NOMO-1 treated with dmso at 0.1 percent for 144 hours (cell line): Measurements from ENCODE around the gene MAN1A2.
"Not testable (repeated sequence)": the region's sequence is repeated elsewhere in the genome, so short reads cannot be mapped to it uniquely, and the experiment has no call there.

Source experiments
- DNase-seq: peaks from one replicate; lab custom pipeline; 2025; ENCODE audit not compliant: unreplicated experiment; lab: John Stamatoyannopoulos, UW

MAN1A2 gene

GRCh38 chr1:117396636-117397035 is 29.4 kb downstream of the MAN1A2 start:
- no peak for DNase-seq

- DNase-seq: no peak
Observed at GRCh38 chr1:117398957-117399356, 31.7 kb downstream of the MAN1A2 start.

- DNase-seq: no peak
Observed at GRCh38 chr1:117401761-117402160, 34.5 kb downstream of the MAN1A2 start.

GRCh38 chr1:117403597-117403996 is 36.3 kb downstream of the MAN1A2 start:
- no peak for DNase-seq

- no peak for DNase-seq
Observed at GRCh38 chr1:117405042-117405441, 37.8 kb downstream of the MAN1A2 start.

- DNase-seq: no peak
Observed at GRCh38 chr1:117412472-117412871, 45.2 kb downstream of the MAN1A2 start.

GRCh38 chr1:117413412-117413811 is 46.2 kb downstream of the MAN1A2 start:
- DNase-seq: no peak

- DNase-seq: no peak
Observed at GRCh38 chr1:117414943-117415342, 47.7 kb downstream of the MAN1A2 start.

GRCh38 chr1:117416004-117416403 is 48.8 kb downstream of the MAN1A2 start:
- DNase-seq: no peak

- no peak for DNase-seq
Observed at GRCh38 chr1:117416546-117417125, 49.4 kb downstream of the MAN1A2 start.

- DNase-seq: no peak
Observed at GRCh38 chr1:117425050-117425734, 57.9 kb downstream of the MAN1A2 start.

- no peak for DNase-seq
Observed at GRCh38 chr1:117427297-117427696, 60.0 kb downstream of the MAN1A2 start.

- DNase-seq: no peak
Observed at GRCh38 chr1:117433943-117434342, 66.7 kb downstream of the MAN1A2 start.

GRCh38 chr1:117436513-117436912 is 69.3 kb downstream of the MAN1A2 start:
- DNase-seq: no peak

- no peak for DNase-seq
Observed at GRCh38 chr1:117447661-117448060, 80.4 kb downstream of the MAN1A2 start.

- no peak for DNase-seq
Observed at GRCh38 chr1:117452216-117452615, 85.0 kb downstream of the MAN1A2 start.

GRCh38 chr1:117453958-117454357 is 86.7 kb downstream of the MAN1A2 start:
- DNase-seq: no peak

- DNase-seq: not testable (repeated sequence)
Observed at GRCh38 chr1:117458410-117458809, 91.2 kb downstream of the MAN1A2 start.

GRCh38 chr1:117466761-117467160 is 99.5 kb downstream of the MAN1A2 start:
- DNase-seq: no peak

- DNase-seq: no peak
Observed at GRCh38 chr1:117467336-117467735, 100.1 kb downstream of the MAN1A2 start.

- DNase-seq: no peak
Observed at GRCh38 chr1:117473063-117473462, 105.8 kb downstream of the MAN1A2 start.

GRCh38 chr1:117475495-117475894 is 108.2 kb downstream of the MAN1A2 start:
- DNase-seq: not testable (repeated sequence)

- DNase-seq: no peak
Observed at GRCh38 chr1:117479086-117479485, 111.8 kb downstream of the MAN1A2 start.
